Neutrophil (primary cell): ENCODE results near the gene TLE3.

Experiments
- H3K27ac ChIP-seq: fragments of 200-600 bp; sonication (generic); 2 replicates; pipeline ENCODE4 v1.5.1; 2016; ENCODE audit warnings: mild to moderate bottlenecking, moderate library complexity
- H3K27me3 ChIP-seq: fragments of 200-600 bp; sonication (generic); 2 replicates; pipeline ENCODE4 v1.6.0; 2016; ENCODE audit warnings: mild to moderate bottlenecking
- H3K36me3 ChIP-seq: fragments of 200-600 bp; sonication (generic); 2 replicates; pipeline ENCODE4 v1.5.1; 2017
- H3K4me1 ChIP-seq, 2 experiments: fragments of 200-600 bp in 1 of 2; sonication (generic) in 1 of 2; 1 replicate in 1 of 2; 2 replicates in 1 of 2; pipeline versions ENCODE4 v1.5.1 to v1.6.1; 2013 to 2016; ENCODE audit warnings: low read depth in 1 of 2, low read length in 1 of 2, mild to moderate bottlenecking in 1 of 2, moderate library complexity in 1 of 2; ENCODE audit not compliant: control insufficient read depth in 1 of 2, insufficient read depth in 1 of 2
- H3K4me3 ChIP-seq, 2 experiments: fragments of 200-600 bp in 1 of 2; sonication (generic) in 1 of 2; 1 replicate in 1 of 2; 2 replicates in 1 of 2; pipeline ENCODE4 v1.5.1; 2013 to 2016; ENCODE audit warnings: low read depth in 1 of 2, low read length in 1 of 2, mild to moderate bottlenecking in 1 of 2, moderate library complexity in 1 of 2
- H3K9me3 ChIP-seq: fragments of 200-600 bp; sonication (generic); 2 replicates; pipeline ENCODE4 v1.5.1; 2016
- TF ChIP-seq, protein P1 (sequence below): fragments of 200-600 bp; sonication (generic); IDR thresholded peaks from 2 replicates; pipeline ENCODE4 v1.5.1; 2016; ENCODE audit warnings: antibody characterized with exemption

TLE3 gene

DNA sequence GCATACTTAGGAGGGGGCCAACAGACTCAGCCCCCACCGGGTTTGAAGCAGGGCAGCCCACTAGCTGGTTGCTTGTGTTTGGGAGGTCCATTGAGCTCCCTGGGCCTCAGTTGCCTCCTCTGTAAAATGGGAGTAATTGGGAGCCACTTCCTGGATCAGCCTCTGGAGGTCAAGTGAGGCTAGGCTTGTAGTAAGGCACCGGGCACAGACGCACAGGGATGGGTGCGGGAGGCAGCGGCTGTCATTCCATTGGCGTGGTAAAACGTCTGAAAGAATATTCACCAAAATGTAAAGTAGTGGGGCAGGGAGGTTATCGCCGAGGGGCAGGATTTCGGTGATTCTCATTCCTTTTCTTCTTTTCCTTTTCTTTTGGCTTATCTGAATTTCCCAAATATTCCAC lies 64.6 kb downstream of the TLE3 start:
- H3K36me3 ChIP-seq: peaks cover 8% of the 10 kb centered on the region
- no peak overlapping the region for H3K27ac ChIP-seq
- no peak overlapping the region for H3K4me3 ChIP-seq
- TF ChIP-seq, protein P1, sequence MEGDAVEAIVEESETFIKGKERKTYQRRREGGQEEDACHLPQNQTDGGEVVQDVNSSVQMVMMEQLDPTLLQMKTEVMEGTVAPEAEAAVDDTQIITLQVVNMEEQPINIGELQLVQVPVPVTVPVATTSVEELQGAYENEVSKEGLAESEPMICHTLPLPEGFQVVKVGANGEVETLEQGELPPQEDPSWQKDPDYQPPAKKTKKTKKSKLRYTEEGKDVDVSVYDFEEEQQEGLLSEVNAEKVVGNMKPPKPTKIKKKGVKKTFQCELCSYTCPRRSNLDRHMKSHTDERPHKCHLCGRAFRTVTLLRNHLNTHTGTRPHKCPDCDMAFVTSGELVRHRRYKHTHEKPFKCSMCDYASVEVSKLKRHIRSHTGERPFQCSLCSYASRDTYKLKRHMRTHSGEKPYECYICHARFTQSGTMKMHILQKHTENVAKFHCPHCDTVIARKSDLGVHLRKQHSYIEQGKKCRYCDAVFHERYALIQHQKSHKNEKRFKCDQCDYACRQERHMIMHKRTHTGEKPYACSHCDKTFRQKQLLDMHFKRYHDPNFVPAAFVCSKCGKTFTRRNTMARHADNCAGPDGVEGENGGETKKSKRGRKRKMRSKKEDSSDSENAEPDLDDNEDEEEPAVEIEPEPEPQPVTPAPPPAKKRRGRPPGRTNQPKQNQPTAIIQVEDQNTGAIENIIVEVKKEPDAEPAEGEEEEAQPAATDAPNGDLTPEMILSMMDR: no peak
- H3K9me3 ChIP-seq: no peaks in the 10 kb centered on the region
- H3K4me1 ChIP-seq: no peaks in the 10 kb centered on the region
- no peaks in the 10 kb centered on the region for H3K27me3 ChIP-seq

DNA sequence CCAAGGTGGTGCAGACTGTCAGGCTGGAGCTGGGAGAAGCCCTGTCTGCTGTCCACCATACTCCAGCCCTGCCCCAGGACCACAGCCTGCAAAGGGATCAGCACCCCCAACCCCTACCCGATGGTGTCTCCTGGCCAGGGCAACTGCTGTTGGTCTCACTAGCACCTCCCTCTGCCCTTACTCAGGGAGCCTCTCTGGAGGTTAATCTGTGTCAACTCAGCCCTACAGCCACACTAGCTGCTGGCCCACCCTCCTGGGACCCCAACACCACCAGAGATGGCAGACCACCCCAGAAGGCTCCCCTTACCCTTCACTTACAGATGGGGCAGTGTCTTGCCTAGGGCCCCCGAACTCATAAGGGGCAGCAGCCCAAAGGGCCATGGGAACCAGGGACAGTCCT lies 65.2 kb downstream of the TLE3 start:
- H3K27me3 ChIP-seq: no peaks in the 10 kb centered on the region
- no peak overlapping the region for H3K4me3 ChIP-seq
- H3K4me1 ChIP-seq: no peaks in the 10 kb centered on the region
- no peak overlapping the region for H3K27ac ChIP-seq
- H3K36me3 ChIP-seq: peaks cover 8% of the 10 kb centered on the region
- TF ChIP-seq, protein P1: no peak
- no peaks in the 10 kb centered on the region for H3K9me3 ChIP-seq

DNA sequence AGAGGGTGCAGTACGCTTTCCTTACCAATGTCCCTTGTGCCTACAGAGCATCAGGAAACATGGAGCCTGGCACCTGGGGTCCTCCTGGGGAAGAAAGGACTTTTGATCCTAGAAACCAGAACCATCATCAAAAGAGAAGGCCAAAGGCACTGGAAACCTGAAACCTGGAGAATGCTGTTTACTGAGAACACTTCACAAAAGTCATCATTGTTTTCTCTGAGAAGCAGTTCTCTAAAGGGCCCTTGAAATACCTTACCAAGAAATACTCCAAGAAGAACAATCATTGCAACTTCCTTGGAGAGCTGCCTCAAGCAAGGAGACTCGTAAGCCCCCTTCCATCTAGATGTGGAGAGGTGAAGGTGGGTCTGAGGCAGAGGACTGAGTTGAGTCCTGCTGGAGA lies 66.0 kb downstream of the TLE3 start:
- H3K36me3 ChIP-seq: peaks cover 8% of the 10 kb centered on the region

DNA sequence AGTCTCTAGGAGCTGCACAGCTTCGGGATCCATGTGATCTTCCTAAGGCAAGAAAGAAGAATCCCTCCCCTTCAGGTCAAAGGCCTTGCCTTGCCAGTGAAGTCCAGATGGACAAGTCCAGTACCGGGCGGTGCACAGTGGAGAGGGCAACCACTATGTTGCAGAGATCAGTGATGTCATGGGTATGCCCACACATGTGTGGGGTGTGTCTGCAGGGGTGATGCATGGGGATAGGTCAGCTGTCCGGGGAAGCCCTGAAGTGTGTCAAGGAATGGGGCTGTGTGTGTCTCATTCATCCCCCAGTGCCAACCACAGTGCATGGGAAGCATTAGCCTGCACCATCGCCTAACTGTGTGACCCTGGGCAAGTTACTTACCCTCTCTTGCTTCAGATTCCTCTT lies 66.5 kb downstream of the TLE3 start:
- TF ChIP-seq, protein P1: no peak
- Histone ChIP-seq H3K27ac (no peak overlapping the region), H3K27me3 (no peaks in the 10 kb centered on the region), H3K36me3 (peaks cover 8% of the 10 kb centered on the region), H3K4me3 (no peak overlapping the region), H3K9me3 (no peaks in the 10 kb centered on the region), H3K4me1 (no peaks in the 10 kb centered on the region)

More for the DNA sequence above, 66.0 kb downstream of the TLE3 start:
- TF ChIP-seq, protein P1: no peak
- Histone ChIP-seq H3K27me3 (no peaks in the 10 kb centered on the region), H3K4me1 (no peaks in the 10 kb centered on the region), H3K4me3 (no peak overlapping the region), H3K27ac (no peak overlapping the region), H3K9me3 (no peaks in the 10 kb centered on the region)

DNA sequence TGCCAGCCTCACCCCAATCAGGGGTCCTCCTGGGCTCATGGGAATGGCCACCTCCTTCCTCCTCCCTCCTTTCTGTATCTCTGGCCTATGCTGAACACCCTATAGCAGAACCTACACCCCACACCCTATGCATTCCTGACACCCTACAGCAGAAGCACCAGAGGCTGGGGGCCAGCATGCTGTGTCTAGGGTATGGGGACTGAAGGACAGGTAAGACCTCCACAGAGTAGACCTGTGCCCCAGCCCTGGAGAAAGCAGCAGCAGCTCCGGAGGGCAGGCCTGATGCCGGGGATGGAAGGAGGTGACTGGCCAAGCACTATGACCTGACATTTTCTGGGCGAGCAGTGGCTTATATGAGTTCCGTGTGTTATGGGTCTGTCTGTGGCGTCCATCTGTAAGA lies 66.9 kb downstream of the TLE3 start:
- TF ChIP-seq, protein P1: no peak
- Histone ChIP-seq H3K4me3 (no peak overlapping the region), H3K4me1 (no peaks in the 10 kb centered on the region), H3K27me3 (no peaks in the 10 kb centered on the region), H3K36me3 (peaks cover 8% of the 10 kb centered on the region), H3K27ac (no peak overlapping the region), H3K9me3 (no peaks in the 10 kb centered on the region)

DNA sequence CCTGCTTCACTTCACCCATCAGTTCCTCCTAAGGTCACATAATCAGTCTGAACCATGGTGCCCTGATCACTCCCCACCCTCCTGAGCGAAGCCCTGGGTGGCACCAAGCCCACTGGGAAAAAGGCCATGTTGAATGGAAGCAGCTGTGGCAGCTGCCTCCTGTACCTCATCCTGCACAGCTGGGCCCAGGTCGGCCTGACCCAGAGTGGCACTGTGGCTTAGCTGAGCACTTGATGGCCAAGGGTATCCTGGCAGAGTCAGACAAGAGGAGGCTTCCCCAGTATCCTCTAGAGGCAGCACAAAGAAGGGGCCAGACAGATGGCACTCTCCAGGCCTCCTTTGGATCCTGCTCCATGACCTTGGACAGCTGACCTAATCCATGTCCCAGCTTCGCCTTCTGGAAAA lies 68.4 kb downstream of the TLE3 start:
- H3K27me3 ChIP-seq: no peaks in the 10 kb centered on the region
- no peak overlapping the region for H3K4me3 ChIP-seq
- TF ChIP-seq, protein P1: no peak
- H3K4me1 ChIP-seq: no peaks in the 10 kb centered on the region
- peaks cover 8% of the 10 kb centered on the region for H3K36me3 ChIP-seq
- H3K9me3 ChIP-seq: no peaks in the 10 kb centered on the region
- no peak overlapping the region for H3K27ac ChIP-seq
